Prostate gland (tissue), 2 donors: ENCODE data around the gene IMPDH2.

Experiments
- CTCF ChIP-seq, 4 experiments: fragments of 200-600 bp in 2 of 4; fragments of 450-650 bp in 2 of 4; sonication (generic) in 2 of 4; IDR thresholded peaks; 1 replicate in 3 of 4; 2 replicates in 1 of 4; pipeline ENCODE4 v1.5.1; 2016 to 2019; ENCODE audit warnings: antibody characterized with exemption in 4 of 4, mild to moderate bottlenecking in 2 of 4, moderate library complexity in 2 of 4
- POLR2A ChIP-seq: fragments of 450-650 bp; IDR thresholded peaks from one replicate; pipeline ENCODE4 v1.6.1; 2016; ENCODE audit warnings: antibody characterized with exemption, mild to moderate bottlenecking
- POLR2AphosphoS5 ChIP-seq: sonication (generic); formaldehyde crosslinking; IDR thresholded peaks from one replicate; pipeline ENCODE4 v1.6.1; 2017; ENCODE audit warnings: antibody characterized with exemption

GRCh38 chr3:49076116-49076515 lies 46.9 kb upstream of the IMPDH2 start:
- TF ChIP-seq CTCF (IDR thresholded peaks at IDR 0.05) (no peak), POLR2AphosphoS5 (no peak), POLR2A (no peak)
